ENCODE results near the gene MAP7. TPM values are rescaled to one million over a fixed set of nuclear protein-coding genes. Genes with fewer than 3 reads are reported as not detected.
"Not testable (repeated sequence)": the region's sequence is repeated elsewhere in the genome, so short reads cannot be mapped to it uniquely, and the experiment has no call there.

The MAP7 gene
- total RNA-seq, 4 donors from 2014 or later: 40.6 to 61.3 (median 46.6) TPM

DNA sequence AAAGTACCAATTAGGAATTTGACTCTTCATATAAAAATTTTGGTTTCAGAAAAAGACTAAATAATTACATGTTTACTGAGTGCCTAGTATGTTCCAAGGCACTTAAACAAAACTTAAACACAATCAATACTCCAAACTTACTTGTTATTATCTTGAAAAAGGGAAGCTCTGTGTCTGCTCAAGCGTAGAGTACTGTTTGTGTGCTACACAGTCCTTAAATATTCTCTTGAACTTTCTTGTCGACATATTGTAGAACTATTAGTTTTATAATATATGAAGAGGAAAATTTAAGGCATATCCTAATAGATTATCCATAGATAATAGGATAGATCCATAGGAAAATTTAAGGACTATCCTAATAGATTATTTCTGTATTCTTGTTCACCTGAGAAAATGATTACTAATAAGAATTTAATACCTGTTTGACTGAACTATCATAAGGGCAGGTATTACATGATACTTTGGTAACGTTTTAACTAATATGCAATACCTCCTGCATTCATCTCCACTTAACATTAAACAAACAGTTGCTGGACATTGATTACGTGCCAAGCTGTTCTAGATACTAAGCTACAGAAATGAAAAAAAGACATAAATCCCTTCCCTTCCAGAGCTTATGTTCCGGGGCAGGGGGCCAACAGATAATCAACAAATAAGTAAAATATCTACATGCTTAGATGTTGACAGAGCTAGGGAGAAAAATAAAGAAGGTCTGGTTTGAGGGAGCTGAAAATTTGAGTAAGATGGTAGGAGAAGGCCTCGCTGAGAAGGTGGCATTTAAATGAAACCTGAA lies 145.4 kb downstream of the MAP7 start:
- DNase-seq: no peak
- Histone ChIP-seq H3K27ac (peak overlapping the region in 1 of 4 donors; percentile 22), H3K4me1 (peaks cover 0 to 16% (median 7%) of the 10 kb centered on the region in 4 donors), H3K4me3 (no peak overlapping the region), H3K27me3 (no peaks in the 10 kb centered on the region), H3K9me3 (no peaks in the 10 kb centered on the region), H3K36me3 (no peaks in the 10 kb centered on the region)
- intact Hi-C loops (cut with DNase I; ENCODE audit: low total_unique reads) (no loop called here), in situ Hi-C loops (cut with MboI; ENCODE audit: low pct_ligation_motif_present in 1 of 4, low pct_unique_long_range_greater_than_20kb in 1 of 4, low sequenced_read_pairs in 3 of 4) (no loop called here)
- 65 to 75% methylated on average over 6 of the region's 6 CpGs for WGBS, 2 donors (ENCODE audit: low coverage in 1 of 2)
- no peak for TF ChIP-seq EP300 (IDR thresholded peaks at IDR 0.05; ENCODE audit: low read depth)
- TF ChIP-seq POLR2AphosphoS5 (IDR thresholded peaks at IDR 0.05): no peak
- no peak for TF ChIP-seq POLR2A (IDR thresholded peaks at IDR 0.05)
- TF ChIP-seq, protein P1, sequence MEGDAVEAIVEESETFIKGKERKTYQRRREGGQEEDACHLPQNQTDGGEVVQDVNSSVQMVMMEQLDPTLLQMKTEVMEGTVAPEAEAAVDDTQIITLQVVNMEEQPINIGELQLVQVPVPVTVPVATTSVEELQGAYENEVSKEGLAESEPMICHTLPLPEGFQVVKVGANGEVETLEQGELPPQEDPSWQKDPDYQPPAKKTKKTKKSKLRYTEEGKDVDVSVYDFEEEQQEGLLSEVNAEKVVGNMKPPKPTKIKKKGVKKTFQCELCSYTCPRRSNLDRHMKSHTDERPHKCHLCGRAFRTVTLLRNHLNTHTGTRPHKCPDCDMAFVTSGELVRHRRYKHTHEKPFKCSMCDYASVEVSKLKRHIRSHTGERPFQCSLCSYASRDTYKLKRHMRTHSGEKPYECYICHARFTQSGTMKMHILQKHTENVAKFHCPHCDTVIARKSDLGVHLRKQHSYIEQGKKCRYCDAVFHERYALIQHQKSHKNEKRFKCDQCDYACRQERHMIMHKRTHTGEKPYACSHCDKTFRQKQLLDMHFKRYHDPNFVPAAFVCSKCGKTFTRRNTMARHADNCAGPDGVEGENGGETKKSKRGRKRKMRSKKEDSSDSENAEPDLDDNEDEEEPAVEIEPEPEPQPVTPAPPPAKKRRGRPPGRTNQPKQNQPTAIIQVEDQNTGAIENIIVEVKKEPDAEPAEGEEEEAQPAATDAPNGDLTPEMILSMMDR (IDR thresholded peaks at IDR 0.05): no peak

DNA sequence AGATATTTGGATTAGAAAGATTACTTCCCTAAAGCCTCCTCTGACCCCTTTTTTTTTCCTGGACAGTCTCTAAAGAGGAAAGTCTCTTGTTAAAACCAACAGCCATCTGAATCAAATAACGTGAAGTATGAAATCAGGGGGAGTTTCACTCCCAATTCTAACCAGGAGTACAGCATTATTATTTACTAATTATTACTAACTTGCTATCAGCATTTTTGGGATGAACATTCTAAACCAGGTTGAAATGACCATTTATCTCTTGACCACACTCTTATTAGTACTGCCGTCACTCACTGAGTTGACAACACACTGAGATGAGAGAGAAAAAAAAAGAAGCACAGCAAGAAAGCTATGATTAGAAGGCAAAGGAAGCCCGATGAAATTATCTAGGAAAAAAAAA lies 146.2 kb downstream of the MAP7 start:
- DNase-seq: no peak
- Histone ChIP-seq H3K36me3 (no peaks in the 10 kb centered on the region), H3K9me3 (no peaks in the 10 kb centered on the region), H3K4me1 (peaks cover 0 to 16% (median 7%) of the 10 kb centered on the region in 4 donors), H3K4me3 (no peak overlapping the region), H3K27ac (no peak overlapping the region), H3K27me3 (no peaks in the 10 kb centered on the region)
- in situ Hi-C loops (cut with MboI; ENCODE audit: low pct_ligation_motif_present in 1 of 4, low pct_unique_long_range_greater_than_20kb in 1 of 4, low sequenced_read_pairs in 3 of 4) (no loop called here), intact Hi-C loops (cut with DNase I; ENCODE audit: low total_unique reads) (no loop called here)
- TF ChIP-seq POLR2A (IDR thresholded peaks at IDR 0.05) (no peak), POLR2AphosphoS5 (IDR thresholded peaks at IDR 0.05) (no peak), EP300 (IDR thresholded peaks at IDR 0.05; ENCODE audit: low read depth) (no peak)
- TF ChIP-seq, protein P1 (IDR thresholded peaks at IDR 0.05): no peak
- 67 to 79% methylated on average over 3 of the region's 3 CpGs for WGBS, 2 donors (ENCODE audit: low coverage in 1 of 2)

DNA sequence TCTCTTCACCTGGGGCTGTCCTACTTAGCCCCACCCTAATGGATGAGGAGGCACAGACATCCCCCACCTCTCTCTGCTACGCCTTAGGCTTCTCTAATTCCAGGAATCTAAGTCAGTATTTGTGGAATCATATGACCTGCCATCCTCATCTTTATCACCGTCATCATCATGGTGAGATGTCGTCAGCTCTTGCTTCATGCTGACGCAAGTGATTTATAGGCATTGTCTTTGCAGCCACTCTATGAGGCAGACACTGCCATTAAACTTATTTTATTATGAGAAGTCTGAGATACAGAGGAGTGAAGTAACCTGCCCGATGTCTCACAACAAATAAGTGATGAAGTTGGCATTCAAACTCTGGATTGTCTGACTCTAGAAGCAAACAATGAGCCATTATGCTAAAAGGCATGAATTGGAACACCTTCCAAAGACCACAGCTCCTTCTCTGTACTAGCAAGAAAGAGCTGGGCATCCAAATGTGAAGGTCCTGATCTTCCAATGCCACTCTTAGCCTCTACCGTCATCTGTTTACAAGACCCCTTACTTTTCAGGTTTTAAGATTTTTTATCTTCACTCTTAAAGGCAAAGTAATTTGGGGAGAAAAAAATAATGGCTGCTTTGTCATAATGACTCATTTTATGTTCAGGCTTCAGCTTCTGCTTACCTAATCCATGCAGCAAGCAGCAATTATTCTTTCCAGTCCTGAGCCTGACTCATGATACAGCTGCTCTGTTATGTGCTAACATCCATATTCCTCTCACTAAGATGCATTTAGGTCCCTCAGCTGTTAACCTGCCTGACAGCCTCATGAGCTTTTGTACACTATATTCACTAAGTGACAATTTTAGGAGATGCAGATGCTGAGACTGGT lies 146.9 kb downstream of the MAP7 start:
- no peaks in the 10 kb centered on the region for H3K27me3 ChIP-seq
- H3K4me3 ChIP-seq: no peak overlapping the region
- no peaks in the 10 kb centered on the region for H3K36me3 ChIP-seq
- in situ Hi-C loops (cut with MboI; ENCODE audit: low pct_ligation_motif_present in 1 of 4, low pct_unique_long_range_greater_than_20kb in 1 of 4, low sequenced_read_pairs in 3 of 4) (no loop called here), intact Hi-C loops (cut with DNase I; ENCODE audit: low total_unique reads) (no loop called here)
- peaks cover 0 to 15% (median 7%) of the 10 kb centered on the region in 4 donors for H3K4me1 ChIP-seq
- TF ChIP-seq POLR2AphosphoS5 (IDR thresholded peaks at IDR 0.05) (no peak), POLR2A (IDR thresholded peaks at IDR 0.05) (no peak), EP300 (IDR thresholded peaks at IDR 0.05; ENCODE audit: low read depth) (no peak)
- DNase-seq: no peak
- no peak overlapping the region for H3K27ac ChIP-seq
- 56 to 61% methylated on average over 6 of the region's 6 CpGs for WGBS, 2 donors (ENCODE audit: low coverage in 1 of 2)
- no peaks in the 10 kb centered on the region for H3K9me3 ChIP-seq

DNA sequence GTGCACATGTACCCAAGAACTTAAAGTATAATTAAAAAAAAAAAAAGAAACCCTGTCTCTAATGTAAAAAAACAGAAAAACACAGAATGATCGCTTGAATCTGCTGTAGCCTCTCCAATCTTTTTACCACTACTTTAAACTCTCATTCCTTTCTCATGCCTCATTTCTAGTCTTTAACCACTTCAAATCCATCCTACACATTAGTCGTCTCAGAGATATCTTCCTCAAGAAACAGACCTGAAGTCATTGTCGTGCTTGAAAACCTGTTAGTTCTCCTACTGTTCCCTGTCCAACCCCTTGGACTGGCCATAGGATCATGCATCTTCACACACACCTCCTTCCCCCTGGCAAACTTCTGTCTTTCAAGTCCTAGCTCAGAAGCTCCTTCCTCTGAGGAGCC lies 148.5 kb downstream of the MAP7 start:
- no peaks in the 10 kb centered on the region for H3K9me3 ChIP-seq
- H3K36me3 ChIP-seq: no peaks in the 10 kb centered on the region
- no peaks in the 10 kb centered on the region for H3K27me3 ChIP-seq
- H3K4me3 ChIP-seq: no peak overlapping the region
- in situ Hi-C loops (cut with MboI; ENCODE audit: low pct_ligation_motif_present in 1 of 4, low pct_unique_long_range_greater_than_20kb in 1 of 4, low sequenced_read_pairs in 3 of 4) (no loop called here), intact Hi-C loops (cut with DNase I; ENCODE audit: low total_unique reads) (no loop called here)
- no peak for TF ChIP-seq EP300 (IDR thresholded peaks at IDR 0.05; ENCODE audit: low read depth)
- TF ChIP-seq, protein P1 (IDR thresholded peaks at IDR 0.05): no peak
- TF ChIP-seq POLR2A (IDR thresholded peaks at IDR 0.05): no peak
- no peak for TF ChIP-seq POLR2AphosphoS5 (IDR thresholded peaks at IDR 0.05)
- H3K27ac ChIP-seq: no peak overlapping the region
- 82 to 85% methylated on average over 3 of the region's 3 CpGs for WGBS, 2 donors (ENCODE audit: low coverage in 1 of 2)
- DNase-seq: no peak
- peaks cover 0 to 9% (median 2%) of the 10 kb centered on the region in 4 donors for H3K4me1 ChIP-seq

DNA sequence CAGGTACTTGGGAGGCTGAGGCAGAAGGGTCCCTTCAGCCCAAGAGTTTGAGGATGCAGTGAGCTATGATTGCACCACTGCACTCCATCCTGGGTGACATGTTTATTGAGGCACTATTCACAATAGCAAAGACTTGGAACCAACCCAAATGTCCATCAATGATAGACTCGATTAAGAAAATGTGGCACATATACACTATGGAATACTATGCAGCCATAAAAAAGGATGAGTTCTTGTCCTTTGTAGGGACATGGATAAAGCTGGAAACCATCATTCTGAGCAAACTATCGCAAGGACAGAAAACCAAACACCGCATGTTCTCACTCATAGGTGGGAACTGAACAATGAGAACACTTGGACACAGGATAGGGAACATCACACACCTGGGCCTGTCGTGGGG lies 149.0 kb downstream of the MAP7 start:
- 91% methylated on average over 4 of the region's 4 CpGs; no CpG with 5 or more reads in 1 of the 2 donors for WGBS, 2 donors (ENCODE audit: low coverage in 1 of 2)
- H3K4me1 ChIP-seq; H3K9me3 ChIP-seq; in situ Hi-C loops (cut with MboI; ENCODE audit: low pct_ligation_motif_present in 1 of 4, low pct_unique_long_range_greater_than_20kb in 1 of 4, low sequenced_read_pairs in 3 of 4); DNase-seq; H3K27ac ChIP-seq; H3K27me3 ChIP-seq; intact Hi-C loops (cut with DNase I; ENCODE audit: low total_unique reads); H3K4me3 ChIP-seq; H3K36me3 ChIP-seq: not testable (repeated sequence)

Data from transverse colon (tissue), 4 donors.